ENCODE measurements around the gene TTLL1. TPM values are rescaled to one million over a fixed set of nuclear protein-coding genes. Genes with fewer than 3 reads are reported as not detected.

The TTLL1 gene
- total and polyA plus RNA-seq, 2 experiments from 2014 or later = 5.5 to 6.8 TPM

GRCh38 chr22:43006016-43006505 is 83.1 kb downstream of the TTLL1 start (continued):
- TF ChIP-seq ZNF462 (CRISPR knock-in tag; IDR thresholded peaks at IDR 0.05) (no peak), ETS1 (IDR thresholded peaks at IDR 0.05) (no peak), EZH2 (IDR thresholded peaks at IDR 0.05; ENCODE audit: low read depth, unreplicated experiment) (no peak), STAT1 (IDR thresholded peaks at IDR 0.05; ENCODE audit: unreplicated experiment) (no peak), NANOG (IDR thresholded peaks at IDR 0.05; ENCODE audit: borderline replicate concordance) (no peak)

- H3K9me3 Mint-ChIP-seq = no peaks in the 10 kb centered on the region
- H3K79me2 ChIP-seq (replicated peaks; ENCODE audit: insufficient read depth) = peaks cover 100% of the 10 kb centered on the region
Measured at GRCh38 chr22:43005106-43005505, 84.1 kb downstream of the TTLL1 start.

More at GRCh38 chr22:43005106-43005505, 84.1 kb downstream of the TTLL1 start:
- no peaks in the 10 kb centered on the region for H3K9me2 ChIP-seq (ENCODE audit: insufficient read depth)
- no peaks in the 10 kb centered on the region for H3K36me3 ChIP-seq (ENCODE audit: insufficient read depth)
- 0 out of 2 replicates have a peak, but pooled peaks cover 7% of the 10 kb centered on the region for H3F3A ChIP-seq (replicated peaks; ENCODE audit: low read depth)
- H3K4me3 ChIP-seq = no peak overlapping the region
- peaks cover 69% of the 10 kb centered on the region for H3K4me1 Mint-ChIP-seq
- H3K4me2 ChIP-seq = no peak overlapping the region
- no peak for ATAC-seq
- H3K27ac Mint-ChIP-seq = peak overlapping the region; percentile 32; the same call in 1 of the 2 replicates
- DNase-seq (ENCODE audit: low spot score) = no peak
- H3K36me3 Mint-ChIP-seq (ENCODE audit: low read depth) = peaks cover 4% of the 10 kb centered on the region; the same call in 2 of the 3 replicates
- H3K27me3 ChIP-seq (ENCODE audit: insufficient read depth) = no peaks in the 10 kb centered on the region
- TF ChIP-seq EZH2phosphoT487 (IDR thresholded peaks at IDR 0.05; ENCODE audit: unreplicated experiment) (no peak), ZNF114 (CRISPR knock-in tag; IDR thresholded peaks at IDR 0.05) (no peak), CREB1 (CRISPR knock-in tag; IDR thresholded peaks at IDR 0.05; ENCODE audit: low read depth) (no peak)
- peaks cover 81% of the 10 kb centered on the region for H4K20me1 ChIP-seq (replicated peaks; ENCODE audit: insufficient read depth)
- peaks cover 18% of the 10 kb centered on the region for H3K27me3 Mint-ChIP-seq (ENCODE audit: insufficient read depth, low read depth, poor library complexity)
- H2AFZ ChIP-seq = no peak overlapping the region
- H3K4me3 Mint-ChIP-seq = no peak overlapping the region
- H3K4me1 ChIP-seq (ENCODE audit: insufficient read depth) = peaks cover 64% of the 10 kb centered on the region
- H3K27ac ChIP-seq (ENCODE audit: low read depth) = 0 out of 2 replicates have a peak overlapping the region, but pooled peaks have one; percentile 63

Data from GM23338 (cell line).